Adrenal gland (tissue), 5 donors: ENCODE data around the gene DIP2C.

ENCODE experiments used
- CTCF ChIP-seq, 6 experiments: fragments of 450-650 bp in 4 of 6; fragments of 200-600 bp in 2 of 6; sonication (generic) in 1 of 6; IDR thresholded peaks; 1 replicate in 5 of 6; 2 replicates in 1 of 6; pipeline versions ENCODE4 v1.5.1 to v1.8.0; 2016 to 2021; ENCODE audit warnings: antibody characterized with exemption in 6 of 6, mild to moderate bottlenecking in 2 of 6, moderate library complexity in 1 of 6
- POLR2A ChIP-seq, 2 donors: fragments of 450-650 bp; IDR thresholded peaks; one replicate each; pipeline ENCODE4 v1.6.1; 2017; ENCODE audit warnings: antibody characterized with exemption in 2 of 2, mild to moderate bottlenecking in 2 of 2, moderate library complexity in 1 of 2
- donor health status: DM: no; HTN: no; CAD: no.

DNA sequence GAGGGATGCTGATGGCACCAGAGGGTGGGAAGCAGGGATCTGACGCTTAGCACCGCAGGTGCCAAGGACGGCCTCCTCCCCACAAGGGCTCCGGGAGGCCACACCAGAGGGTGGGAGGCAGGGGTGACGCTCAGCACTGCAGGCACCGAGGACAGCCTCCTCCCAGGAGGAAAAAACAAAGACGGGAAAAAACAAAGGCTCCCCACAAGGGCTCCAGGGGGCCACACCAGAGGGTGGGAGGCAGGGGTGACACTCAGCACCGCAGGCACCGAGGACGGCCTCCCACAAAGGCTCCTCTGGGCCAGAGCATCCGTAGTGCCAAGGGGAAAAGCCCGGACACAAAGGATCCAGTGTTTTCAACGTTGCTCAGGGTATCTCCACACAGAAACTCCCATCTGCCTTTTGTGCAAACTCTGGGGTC, 25.6 kb downstream of the DIP2C start:
- TF ChIP-seq CTCF (IDR thresholded peaks at IDR 0.05) (no peak), POLR2A (IDR thresholded peaks at IDR 0.05) (no peak)
